ENCODE measurements around the gene AK3.

Gene AK3

DNA sequence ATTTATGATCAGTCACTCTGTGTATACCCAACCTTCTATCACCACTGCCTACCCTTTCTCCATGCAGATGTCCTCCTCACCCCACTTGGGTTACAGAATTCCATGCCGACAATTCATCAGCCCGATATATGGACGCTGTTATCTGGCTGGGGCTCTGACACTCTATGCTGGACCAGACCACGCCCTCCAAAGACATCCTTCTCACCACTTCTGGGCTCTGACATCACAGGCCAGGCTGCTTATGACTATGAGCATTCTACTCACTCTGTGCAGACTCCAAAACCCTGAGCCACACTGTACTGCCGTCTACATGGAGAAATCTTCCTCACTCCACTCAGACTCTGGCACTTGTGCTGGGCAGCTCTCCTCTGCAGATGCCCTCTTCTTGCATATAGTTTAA lies 7.6 kb upstream of the AK3 start:
- DNase-seq (no peak), ATAC-seq (no peak)

DNA sequence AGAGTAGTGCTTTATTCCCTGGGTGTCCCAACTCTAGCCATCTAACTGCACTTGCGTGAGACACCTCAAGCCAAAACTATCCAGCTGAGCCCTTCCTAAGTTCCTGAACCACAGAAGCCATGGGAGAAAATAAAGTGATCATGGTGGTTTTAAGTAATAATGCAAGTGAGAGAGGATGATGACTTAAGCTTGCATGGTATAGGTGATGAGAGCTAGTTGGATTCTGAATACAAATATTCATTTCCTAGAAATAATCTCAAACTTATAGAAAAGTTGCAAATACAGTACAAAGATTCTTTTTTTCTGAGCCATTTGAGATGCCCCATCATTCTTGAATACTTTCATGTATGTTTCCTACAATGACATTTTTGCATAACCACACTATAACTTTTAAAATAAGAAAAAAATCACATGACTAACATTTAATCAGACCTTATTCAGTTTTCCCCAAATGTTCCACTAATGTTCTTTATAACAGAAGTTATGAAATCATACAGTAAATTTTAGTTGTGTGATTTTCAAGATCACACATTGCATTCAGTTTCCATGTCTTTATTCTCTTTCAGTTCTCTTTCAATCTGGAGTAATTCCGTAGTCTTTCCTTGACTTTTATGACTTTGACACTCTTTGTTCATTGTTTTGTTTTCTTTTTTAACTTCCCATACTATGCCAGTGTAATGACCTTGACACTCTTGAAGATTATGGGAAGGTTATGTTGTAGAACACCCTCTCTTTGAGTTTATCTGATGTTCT lies 5.5 kb upstream of the AK3 start:
- no peak for ATAC-seq
- DNase-seq = no peak

DNA sequence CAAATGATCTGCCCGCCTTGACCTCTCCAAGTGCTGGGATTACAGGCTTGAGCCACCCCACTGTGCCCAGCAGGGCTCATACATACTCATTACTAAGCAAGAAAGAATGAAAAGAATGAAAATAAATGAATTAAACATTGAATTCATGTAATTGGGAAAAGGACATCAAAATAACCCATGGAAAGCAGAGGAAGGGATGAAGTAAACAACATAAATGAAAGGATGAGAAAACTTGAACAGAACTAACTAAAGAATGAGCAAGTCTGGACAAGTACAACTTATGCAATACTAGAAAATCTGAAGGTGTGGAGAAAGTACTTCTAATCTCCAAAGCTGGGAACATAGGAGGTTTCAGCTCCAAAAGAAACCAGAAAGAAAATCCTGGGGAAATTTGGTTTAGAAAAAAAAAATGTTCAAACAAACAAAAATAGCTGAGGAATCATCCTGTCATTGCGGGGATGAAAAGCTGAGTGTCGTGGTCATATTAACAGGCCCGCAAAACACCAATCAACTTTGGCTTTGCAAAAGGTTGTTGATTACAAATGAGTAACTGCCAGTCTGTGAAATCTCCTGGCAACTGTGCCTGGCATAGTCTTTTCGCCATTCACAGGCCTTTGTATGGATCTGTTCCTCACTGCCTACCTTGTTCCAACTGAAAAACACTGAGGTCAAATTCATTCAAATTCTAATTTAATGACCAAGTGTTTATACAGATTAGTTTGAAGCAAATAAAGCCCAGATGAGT lies 2.3 kb upstream of the AK3 start:
- DNase-seq = no peak
- ATAC-seq = no peak

DNA sequence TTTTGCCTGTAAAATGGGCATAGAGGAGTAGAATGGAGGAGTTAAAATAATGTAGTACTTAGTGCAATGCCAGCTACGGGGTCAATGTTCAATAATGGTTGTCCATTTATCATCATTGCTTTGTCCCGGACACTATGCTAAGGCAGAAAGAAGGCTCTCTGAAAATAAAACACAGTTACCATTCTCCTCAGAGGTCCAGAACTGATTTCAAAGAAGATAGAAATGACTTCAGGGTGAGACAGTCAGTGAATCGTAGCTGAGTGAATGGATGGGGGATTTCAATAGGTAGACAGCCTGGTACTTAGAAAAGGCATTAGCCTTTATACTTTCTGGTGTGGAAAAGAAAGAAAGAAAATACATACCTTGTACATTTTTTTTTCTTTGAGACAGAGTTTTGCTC lies 1.2 kb upstream of the AK3 start:
- ATAC-seq (no peak), DNase-seq (no peak)

DNA sequence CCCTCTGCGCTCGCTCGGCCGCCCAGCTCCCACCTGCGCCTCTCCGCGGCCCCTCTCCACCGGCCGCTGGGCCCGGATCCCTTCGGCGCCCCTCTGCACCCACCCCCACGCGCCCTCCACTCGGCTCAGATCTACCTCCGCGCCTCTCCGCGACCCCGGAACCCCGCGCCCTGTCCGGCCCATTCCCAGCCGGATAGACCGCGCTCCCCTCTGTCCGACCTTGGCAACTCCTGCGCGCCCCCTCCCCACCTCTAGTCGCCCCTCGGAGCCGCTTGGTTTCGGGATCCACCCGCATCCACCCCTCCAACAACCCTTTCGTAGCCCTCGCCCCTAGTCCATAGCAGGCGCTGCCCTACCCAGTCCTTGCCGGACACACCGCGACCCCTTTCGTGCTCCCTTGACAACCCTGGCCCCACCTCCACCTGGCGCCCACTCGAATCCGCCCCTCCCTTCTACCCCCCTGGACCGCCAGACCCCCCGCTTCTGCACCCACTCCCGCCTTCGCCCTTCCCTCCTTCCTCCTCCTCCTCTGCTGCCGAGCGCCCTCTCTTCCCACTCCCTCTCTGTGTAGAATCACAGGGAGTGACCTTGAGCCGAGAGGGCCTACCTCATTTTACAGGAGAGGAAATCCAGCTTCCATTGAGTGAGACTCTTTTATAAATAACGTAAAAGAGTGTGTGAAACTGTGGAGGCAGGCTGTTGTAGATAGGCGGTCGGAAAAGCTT lies 525 bp upstream of the AK3 start:
- DNase-seq = peak; percentile 17
- ATAC-seq = no peak

DNA sequence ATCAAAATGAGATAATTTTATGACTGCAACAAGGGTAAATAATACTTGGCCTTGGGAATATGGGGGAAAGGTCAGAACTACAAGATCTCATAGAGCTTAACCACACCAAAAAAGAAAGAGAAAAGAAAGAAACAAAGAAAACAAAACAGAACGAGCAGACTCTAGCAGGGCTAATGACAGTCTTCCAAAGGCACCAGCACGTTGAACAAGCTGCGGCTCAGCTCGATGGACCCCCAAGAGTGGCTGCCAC lies 689 bp downstream of the AK3 start:
- ATAC-seq (no peak), DNase-seq (no peak)

DNA sequence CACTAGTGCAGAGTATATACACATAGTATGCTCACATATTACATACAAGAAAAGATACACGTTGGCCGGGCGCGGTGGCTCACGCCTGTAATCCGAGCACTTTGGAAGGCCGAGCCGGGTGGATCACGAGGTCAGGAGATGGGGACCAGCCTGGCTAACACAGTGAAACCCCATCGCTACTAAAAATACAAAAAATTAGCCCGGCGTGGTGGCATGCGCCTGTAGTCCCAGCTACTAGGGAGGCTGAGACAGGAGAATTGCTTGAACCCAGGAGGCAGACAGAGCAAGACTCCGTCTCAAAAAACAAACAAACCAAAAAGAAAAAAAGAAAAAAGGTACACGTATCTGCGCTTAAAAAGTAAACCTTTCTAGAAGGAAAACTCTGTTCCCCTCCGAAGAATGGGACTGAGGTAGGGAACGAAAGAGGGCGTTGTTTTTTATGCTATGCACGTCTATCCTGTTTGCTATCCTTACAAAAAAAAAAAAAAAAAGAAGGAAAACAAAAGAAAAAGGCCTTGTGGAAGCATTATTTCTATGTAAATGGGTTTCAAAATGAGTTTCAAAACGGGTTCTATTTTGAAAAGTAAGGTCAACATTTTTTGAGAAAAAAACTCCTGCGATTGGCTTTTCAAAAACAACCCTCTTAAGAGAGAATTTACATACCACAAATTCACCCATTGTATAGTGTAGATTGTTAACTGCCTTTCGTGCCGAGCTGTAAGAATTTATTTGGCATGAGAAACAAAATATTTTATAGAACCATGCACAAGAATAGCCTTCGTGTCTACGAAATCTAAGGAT lies 1.2 kb downstream of the AK3 start:
- DNase-seq (no peak), ATAC-seq (no peak)

DNA sequence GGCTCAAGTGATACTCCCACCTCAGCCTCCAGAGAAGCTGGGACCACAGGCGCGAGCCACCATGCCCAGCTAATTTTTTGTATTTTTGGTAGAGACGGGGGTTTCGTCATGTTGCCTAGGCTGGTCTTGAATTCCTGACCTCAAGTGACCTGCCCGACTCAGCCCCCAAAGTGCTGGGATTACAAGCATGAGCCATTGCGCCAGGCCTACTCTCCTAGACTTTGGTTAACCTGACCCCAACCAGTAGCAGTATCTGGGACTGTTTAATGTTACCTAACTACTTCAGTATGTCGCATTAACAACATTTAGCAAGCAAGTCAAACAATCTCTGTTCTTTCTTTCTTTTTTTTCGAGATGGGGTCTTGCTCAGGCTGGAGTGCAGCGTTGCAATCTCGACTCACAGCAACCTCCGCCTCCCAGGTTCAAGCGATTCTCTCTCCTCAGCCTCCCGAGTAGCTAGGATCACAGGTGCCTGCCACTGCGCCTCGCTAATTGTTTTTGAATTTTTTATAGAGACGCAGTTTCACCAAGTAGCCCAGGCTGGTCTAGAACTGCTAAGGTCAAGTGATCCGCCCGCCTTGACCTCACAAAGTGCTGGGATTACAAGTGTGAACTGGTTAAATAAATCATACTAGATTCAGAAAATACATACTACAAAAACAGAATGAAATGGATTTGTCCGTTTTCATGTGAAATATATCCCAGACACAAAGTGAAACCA lies 2.0 kb downstream of the AK3 start:
- ATAC-seq (no peak), DNase-seq (no peak)

DNA sequence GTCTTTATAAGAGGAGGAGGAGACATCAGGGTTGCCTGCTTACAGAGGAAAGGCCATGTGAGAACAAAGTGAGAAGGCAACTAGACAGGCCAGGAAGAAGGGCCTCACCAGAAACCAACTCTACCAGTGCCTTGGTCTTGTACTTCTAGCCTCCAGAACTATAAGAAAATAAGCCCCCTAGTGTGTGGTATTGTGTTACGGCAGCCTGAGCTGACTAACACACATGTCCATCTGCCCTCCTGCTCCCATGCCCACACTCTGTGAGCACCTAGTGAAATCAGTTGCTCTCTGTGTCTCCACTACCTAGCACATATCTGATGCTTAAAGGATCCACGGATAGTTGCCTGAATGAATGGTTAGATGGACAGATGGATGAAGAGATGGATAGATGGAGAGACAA lies 6.9 kb downstream of the AK3 start:
- ATAC-seq = no peak

DNA sequence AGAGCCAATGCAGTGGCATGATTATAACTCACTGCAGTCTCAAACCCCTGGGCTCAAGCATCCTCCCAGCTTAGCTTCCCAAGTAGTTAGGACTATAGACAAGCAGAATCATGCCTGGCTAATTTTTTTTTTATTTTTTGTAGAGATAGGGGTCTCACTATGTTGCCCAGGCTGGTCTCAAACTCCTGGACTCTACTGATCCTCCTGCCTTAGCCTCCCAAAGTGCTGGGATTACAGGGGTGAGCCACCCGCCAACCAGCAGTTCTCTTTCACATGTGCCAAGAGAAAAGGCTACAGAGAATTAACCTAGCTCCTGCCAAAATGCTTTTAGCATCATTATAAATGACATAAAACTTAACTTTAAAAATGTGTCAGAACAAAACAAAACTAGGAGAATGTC lies 8.1 kb downstream of the AK3 start:
- DNase-seq (no peak), ATAC-seq (no peak)

More for the DNA sequence above, 6.9 kb downstream of the AK3 start:
- DNase-seq = no peak

DNA sequence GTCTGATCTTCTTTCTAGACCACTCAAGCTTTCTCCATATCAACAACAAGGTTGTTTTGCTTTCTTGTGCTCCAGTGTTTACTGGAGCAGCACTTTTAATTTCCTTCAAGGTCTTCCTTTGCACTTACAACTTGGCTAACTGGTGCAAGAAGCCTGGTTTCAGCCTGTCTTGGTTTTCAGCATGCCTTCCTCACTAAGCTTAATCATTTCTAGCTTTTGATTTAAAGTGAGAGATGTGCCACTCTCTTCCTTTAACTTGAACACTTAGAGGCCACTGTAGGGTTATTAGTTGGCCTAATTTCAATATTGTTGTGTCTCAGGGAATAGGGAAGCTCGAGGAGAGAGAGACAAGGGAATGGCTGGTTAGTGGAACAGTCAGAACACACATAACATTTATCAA lies 13.4 kb downstream of the AK3 start:
- DNase-seq = no peak
- no peak for ATAC-seq

DNA sequence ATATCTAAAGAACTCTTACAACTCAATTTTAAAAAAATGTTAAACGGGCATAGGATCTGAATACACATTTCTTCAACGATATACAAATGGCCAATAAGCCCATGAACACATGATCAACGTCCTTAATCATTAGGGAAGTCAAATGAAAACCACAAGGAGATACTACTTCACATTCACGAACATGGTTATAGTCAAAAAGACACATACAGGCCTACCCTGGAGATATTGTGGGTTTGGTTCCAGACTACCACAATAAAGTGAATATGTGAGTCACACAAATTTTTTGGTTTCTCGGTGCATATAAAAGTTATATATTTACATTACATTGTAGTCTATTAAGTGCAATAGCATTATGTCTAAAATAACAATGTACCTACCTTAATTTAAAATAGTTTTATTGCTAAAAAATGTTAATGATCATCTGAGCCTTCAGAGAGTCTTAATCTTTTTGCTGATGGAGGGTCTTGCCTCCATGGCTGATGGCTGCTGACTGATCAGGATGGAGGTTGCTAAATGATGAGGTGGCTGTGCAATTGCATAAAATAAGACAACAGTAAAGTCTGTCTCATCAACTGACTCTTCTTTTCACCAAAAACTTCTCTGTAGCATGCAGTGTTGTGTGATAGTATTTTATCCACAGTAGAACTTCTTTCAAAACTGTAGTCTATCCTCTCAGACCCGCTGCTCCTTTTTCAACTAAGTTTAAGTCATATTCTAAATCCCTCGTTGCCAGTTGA lies 15.1 kb downstream of the AK3 start:
- ATAC-seq = peak; percentile 83
- no peak for DNase-seq

DNA sequence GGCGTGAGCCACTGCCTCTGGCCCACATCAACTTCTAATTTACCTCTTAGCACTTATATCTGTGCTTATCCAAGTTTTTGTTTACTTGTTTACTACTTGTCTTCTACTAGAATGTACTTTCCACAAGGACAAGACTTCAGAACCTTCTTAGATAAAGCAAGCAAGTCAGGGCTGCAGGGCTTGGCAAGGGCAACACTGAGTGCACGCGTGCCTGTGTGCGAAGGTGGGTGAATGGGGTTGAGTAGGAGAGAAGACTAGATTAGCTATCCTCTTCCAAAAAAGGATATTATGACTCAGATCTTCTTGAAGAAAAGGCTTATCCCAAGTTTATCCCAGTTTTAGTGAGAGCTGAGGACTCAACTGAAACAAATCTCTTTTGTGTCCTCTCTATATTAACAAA lies 19.3 kb downstream of the AK3 start:
- DNase-seq = no peak
- ATAC-seq = no peak

DNA sequence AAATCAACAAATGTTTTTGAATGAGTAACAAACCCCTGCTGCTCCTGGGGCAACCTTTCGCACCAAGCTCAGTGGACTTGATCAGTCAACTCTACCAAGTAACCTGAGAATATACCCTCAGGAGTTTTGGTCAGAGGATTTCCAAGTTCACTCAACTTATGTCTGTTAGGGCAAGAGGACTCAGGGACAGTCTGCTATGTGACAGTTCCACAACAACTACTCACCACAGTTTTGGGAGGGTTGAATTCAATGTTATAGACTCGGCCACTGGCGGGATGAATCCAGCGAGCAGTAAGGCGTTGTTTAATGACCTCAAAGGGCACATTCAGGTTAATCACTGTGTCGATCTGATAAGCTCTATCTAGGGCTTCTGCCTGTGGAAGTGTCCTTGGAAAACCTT lies 22.1 kb downstream of the AK3 start:
- ATAC-seq (no peak), DNase-seq (no peak)

DNA sequence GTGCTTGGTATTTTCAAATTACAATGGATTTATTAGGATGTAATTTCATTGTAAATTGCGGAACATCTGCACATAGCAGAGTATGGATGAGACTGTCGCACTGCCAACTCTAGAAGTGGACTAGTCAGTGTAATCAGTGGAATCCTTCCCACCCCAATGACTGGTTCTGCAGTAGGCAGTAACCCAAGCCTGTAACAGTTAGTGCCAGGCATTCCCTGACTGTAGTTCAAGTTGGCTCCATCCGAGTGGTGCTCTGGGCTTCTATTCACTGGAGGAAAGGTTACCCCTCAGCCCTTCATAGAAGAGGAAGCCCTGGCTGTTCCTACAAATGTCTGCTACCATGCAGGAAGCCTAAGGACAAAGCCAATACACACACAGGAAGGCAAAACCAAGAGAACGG lies 23.2 kb downstream of the AK3 start:
- no peak for DNase-seq
- no peak for ATAC-seq

DNA sequence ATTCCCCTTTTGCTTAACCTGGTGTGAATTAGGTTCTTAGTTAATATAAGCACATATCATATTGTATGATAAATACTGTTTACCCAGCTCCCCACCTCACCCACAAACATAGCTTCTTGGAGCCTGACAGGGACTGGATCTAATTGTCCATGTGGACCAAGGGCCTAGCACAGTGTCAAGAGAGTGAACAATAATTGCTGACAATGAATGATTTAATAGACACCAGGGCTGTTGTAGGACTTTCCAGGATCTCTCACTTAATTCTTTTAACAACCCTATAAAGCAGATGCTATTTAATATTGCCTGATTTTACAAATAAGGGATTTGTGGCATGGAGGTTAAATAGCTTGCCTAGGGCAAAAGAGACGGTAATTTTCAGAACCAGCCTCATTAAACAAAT lies 24.8 kb downstream of the AK3 start:
- no peak for DNase-seq
- no peak for ATAC-seq

DNA sequence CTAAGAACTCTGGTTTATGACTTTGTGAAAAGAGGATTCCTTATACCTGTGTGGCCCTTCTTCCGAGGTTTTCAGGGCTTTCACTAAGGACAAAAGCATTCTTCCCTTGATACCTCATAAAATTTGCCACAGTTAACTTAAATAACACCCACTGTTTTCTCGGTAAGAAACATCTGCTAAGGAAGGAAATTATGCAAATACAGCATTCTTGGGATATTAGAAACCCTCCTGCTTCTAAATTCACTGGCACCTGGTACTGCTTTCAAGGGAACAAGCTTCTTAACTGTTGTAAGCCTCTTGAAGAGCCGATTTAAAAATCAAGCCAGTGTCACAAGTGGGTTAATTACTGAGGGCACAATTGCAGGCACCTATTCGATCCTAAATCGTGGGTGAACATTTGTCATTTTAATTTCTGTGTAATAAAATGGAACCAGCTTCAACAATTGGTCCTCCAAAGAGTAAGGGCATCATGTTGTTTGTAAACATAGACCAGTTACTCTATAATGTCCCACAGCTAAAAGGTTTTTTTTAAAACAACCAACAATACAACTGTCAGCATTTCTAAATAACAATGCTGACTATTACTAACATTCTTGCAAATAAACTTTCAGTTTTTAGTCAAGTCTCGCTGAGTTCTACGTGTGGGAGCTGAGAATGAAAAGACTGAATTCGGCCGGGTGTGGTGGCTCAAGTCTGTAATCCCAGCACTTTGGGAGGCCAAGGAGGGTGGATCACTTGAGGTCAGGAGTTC lies 26.6 kb downstream of the AK3 start:
- ATAC-seq = no peak

DNA sequence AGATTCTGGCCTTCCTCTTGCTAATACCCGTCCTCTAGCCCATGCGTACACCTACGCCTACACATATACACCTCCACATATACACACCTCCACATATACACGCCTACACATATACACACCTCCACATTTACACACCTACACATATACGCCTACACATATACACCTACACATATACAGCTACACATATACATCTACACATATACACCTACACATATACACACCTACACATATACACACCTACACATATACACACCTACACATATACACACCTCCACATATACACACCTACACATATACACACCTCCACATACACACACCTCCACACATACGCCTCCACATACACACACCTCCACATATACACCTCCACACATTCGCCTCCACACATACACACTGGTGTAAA lies 27.2 kb downstream of the AK3 start:
- ATAC-seq = peak; percentile 32

More for the DNA sequence above, 26.6 kb downstream of the AK3 start:
- no peak for DNase-seq

DNA sequence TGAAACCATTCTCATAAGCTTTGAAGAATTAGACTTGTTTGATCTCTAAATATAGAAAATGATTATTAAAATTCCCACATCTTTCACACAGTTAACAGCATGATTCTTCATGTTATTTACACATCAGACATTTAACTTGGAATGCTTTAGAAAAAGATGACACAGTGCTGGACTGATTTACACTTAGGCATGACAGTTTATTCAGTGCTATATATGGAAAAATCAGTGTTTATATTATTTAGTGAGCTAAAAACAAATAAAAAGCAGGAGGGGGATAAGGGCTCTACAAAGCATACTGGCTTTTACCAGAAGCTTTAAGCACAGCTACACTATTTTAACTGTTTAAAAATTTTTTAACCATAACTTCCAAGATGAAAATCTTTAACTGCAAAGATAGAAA lies 31.6 kb downstream of the AK3 start:
- ATAC-seq = no peak
- DNase-seq = no peak

More for the DNA sequence above, 27.2 kb downstream of the AK3 start:
- no peak for DNase-seq

DNA sequence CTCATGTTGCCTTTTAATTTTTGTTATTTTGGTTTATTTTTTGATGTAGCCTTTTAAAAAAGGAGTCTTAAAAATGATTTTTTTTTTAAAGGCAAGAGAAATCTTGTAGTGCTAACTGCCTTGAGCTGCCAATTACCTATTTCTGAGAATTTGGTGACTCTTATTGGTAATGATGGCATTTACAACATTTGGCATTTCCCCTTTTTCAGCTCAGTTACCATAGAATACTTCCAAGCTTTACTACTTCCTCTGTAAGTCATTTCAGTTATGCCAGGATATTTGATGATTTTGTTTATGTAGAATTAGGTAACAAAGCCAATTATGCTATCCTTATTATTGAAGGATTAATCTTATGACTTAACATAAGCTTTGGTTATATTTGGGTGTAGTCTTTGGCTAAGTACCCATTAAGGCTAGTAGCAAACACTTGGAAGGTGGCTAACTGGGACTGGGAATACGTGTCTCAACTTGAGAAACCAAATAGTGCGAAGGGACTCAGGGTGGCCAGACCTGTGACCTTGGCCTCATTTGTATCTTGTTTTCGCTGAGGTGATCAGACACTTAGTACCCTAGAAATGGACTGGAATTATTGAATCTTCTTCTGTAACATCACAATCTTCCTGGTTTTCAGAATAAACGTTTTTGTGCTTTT lies 33.9 kb downstream of the AK3 start:
- no peak for DNase-seq
- ATAC-seq = no peak

Data from stimulated activated naive CD8-positive, alpha-beta T cell treated with anti-CD3 and anti-CD28 coated beads, Interleukin-15, Interleukin-2, amounts not matched to agents 100 U/mL and 50 U/mL, for 24 hours (primary cell).